HL-60 (cell line): ENCODE results near the gene FBXO34.
"Not testable (repeated sequence)": the region's sequence is repeated elsewhere in the genome, so short reads cannot be mapped to it uniquely, and the experiment has no call there.

Experiments
- DNase-seq, 2 experiments: peaks; one replicate each; pipeline ENCODE4 v3.0.0-alpha.2; 2010 to 2020; ENCODE audit warnings: low read depth in 1 of 2, low spot score in 1 of 2
- H3K27ac ChIP-seq: fragments of 250-450 bp; sonication (Bioruptor Pico); replicated peaks from 2 replicates; pipeline ENCODE4 v1.5.1; 2020; ENCODE audit warnings: mild to moderate bottlenecking, moderate library complexity
- H3K27me3 ChIP-seq: fragments of 250-450 bp; sonication (Bioruptor Pico); 2 replicates; pipeline ENCODE4 v1.5.1; 2021; ENCODE audit warnings: mild to moderate bottlenecking, moderate library complexity; ENCODE audit not compliant: insufficient read depth, poor library complexity, severe bottlenecking
- H3K4me3 ChIP-seq: replicated peaks from 2 replicates; pipeline ENCODE4 v1.5.1; 2011; ENCODE audit warnings: mild to moderate bottlenecking, control low read depth, low read length; ENCODE audit not compliant: insufficient read depth
- GABPA ChIP-seq: IDR thresholded peaks from 2 replicates; pipeline ENCODE4 v1.6.1; 2012; ENCODE audit warnings: low read depth
- POLR2AphosphoS5 ChIP-seq: IDR thresholded peaks from 2 replicates; pipeline ENCODE4 v1.6.1; 2012; ENCODE audit warnings: low read depth
- REST ChIP-seq: IDR thresholded peaks from 2 replicates; pipeline ENCODE4 v1.6.1; 2012; ENCODE audit warnings: low read depth; ENCODE audit not compliant: insufficient replicate concordance
- SPI1 ChIP-seq: IDR thresholded peaks from 2 replicates; pipeline ENCODE4 v1.6.1; 2012; ENCODE audit warnings: low read depth, mild to moderate bottlenecking, borderline replicate concordance
- TF ChIP-seq, protein P1 (sequence below): IDR thresholded peaks from one replicate; pipeline ENCODE4 v1.5.1; 2011; ENCODE audit warnings: low read length, control low read depth, inconsistent platforms; ENCODE audit not compliant: insufficient read depth

FBXO34 gene

GRCh38 chr14:55340482-55340881 is 69.3 kb downstream of the FBXO34 start:
- H3K27me3 ChIP-seq = no peaks in the 10 kb centered on the region
- no peak for DNase-seq
- H3K4me3 ChIP-seq = no peak overlapping the region
- H3K27ac ChIP-seq = no peak overlapping the region
- TF ChIP-seq SPI1 = no peak
- no peak for TF ChIP-seq REST
- no peak for TF ChIP-seq POLR2AphosphoS5
- TF ChIP-seq, protein P1, sequence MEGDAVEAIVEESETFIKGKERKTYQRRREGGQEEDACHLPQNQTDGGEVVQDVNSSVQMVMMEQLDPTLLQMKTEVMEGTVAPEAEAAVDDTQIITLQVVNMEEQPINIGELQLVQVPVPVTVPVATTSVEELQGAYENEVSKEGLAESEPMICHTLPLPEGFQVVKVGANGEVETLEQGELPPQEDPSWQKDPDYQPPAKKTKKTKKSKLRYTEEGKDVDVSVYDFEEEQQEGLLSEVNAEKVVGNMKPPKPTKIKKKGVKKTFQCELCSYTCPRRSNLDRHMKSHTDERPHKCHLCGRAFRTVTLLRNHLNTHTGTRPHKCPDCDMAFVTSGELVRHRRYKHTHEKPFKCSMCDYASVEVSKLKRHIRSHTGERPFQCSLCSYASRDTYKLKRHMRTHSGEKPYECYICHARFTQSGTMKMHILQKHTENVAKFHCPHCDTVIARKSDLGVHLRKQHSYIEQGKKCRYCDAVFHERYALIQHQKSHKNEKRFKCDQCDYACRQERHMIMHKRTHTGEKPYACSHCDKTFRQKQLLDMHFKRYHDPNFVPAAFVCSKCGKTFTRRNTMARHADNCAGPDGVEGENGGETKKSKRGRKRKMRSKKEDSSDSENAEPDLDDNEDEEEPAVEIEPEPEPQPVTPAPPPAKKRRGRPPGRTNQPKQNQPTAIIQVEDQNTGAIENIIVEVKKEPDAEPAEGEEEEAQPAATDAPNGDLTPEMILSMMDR = no peak
- no peak for TF ChIP-seq GABPA

- DNase-seq = no peak
- H3K4me3 ChIP-seq = no peak overlapping the region
- TF ChIP-seq, protein P1 = no peak
- no peaks in the 10 kb centered on the region for H3K27me3 ChIP-seq
- no peak overlapping the region for H3K27ac ChIP-seq
Measured at GRCh38 chr14:55341781-55342180, 70.6 kb downstream of the FBXO34 start.

- not testable (repeated sequence) for H3K27me3 ChIP-seq, DNase-seq, H3K4me3 ChIP-seq, H3K27ac ChIP-seq
Measured at GRCh38 chr14:55344582-55345163, 73.5 kb downstream of the FBXO34 start.

DNA sequence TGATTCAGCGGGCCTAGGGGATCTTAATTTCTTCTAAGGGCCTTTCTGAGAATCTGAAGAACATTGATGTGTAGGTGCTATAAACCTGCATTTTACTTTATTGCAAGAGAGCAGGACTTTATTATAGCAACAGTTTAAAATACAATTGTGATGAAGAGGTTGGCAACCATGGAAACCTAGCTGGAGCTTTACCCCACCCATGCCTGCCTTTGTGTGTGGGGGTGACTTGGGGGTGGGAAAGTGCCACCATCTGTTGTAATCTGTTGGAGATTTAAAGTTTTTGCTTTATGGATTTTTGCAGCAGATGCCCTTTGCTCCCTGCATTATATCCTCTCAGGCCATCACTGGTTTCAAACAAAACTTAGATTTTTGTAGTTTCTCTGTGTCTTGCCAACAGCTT is 75.8 kb downstream of the FBXO34 start:
- H3K4me3 ChIP-seq = no peak overlapping the region
- no peak for DNase-seq
- TF ChIP-seq GABPA = no peak
- TF ChIP-seq SPI1 = no peak
- TF ChIP-seq, protein P1 = no peak
- TF ChIP-seq REST = no peak
- no peak for TF ChIP-seq POLR2AphosphoS5
- H3K27ac ChIP-seq = no peak overlapping the region
- H3K27me3 ChIP-seq = no peaks in the 10 kb centered on the region
